GM21423 (cell line): ENCODE measurements around the gene CHFR.
"Not testable (repeated sequence)": the region's sequence is repeated elsewhere in the genome, so short reads cannot be mapped to it uniquely, and the experiment has no call there.

Experiments
- ATAC-seq: cut with Tn5 transposase; IDR thresholded peaks from one replicate; pipeline ENCODE4 v1.9.1; 2021; ENCODE audit warnings: mild to moderate bottlenecking, moderate library complexity; ENCODE audit not compliant: unreplicated experiment

The CHFR gene, protein sequence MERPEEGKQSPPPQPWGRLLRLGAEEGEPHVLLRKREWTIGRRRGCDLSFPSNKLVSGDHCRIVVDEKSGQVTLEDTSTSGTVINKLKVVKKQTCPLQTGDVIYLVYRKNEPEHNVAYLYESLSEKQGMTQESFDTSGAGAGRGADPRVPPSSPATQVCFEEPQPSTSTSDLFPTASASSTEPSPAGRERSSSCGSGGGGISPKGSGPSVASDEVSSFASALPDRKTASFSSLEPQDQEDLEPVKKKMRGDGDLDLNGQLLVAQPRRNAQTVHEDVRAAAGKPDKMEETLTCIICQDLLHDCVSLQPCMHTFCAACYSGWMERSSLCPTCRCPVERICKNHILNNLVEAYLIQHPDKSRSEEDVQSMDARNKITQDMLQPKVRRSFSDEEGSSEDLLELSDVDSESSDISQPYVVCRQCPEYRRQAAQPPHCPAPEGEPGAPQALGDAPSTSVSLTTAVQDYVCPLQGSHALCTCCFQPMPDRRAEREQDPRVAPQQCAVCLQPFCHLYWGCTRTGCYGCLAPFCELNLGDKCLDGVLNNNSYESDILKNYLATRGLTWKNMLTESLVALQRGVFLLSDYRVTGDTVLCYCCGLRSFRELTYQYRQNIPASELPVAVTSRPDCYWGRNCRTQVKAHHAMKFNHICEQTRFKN

DNA sequence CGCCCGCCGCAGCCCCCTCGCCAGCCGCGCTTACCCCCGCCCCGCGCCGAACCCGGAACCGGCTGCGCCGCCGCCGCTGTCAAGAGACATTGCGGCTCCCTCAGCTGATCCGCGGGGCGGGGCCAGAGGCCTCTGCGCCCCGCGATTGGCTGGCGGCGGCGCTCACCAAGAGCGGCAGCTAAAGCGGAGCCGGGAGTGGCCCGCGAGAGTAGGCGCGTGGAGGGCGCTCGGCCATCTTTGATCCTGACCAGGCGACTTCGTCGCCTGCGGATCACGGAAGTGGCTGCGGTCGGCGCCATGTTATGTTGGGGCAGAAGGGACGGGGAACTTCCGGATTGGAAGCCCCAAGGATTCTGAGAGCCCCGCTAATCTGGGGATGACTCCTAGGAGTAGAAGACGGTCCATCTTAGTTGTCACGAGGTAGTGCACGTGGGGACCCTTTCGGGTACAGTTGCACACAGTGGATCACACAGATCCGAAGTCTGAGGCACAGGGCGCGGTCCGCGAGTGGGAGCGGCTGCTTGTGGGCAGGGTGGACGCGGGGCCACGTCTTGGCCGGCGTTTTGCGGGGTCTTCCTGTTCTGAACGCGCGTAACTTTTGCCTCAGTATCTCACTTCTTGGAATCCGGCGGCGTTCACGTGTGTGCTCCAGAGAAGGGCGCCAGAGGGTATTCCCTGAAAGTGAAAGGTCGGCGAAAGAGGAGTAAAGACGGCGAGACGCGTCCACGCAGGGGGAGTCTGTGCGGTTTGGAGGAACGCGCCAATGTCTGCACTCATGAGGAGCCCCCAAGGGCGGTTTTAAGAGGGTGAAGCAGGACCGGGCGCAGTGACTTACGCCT lies at the start of gene CHFR:
Gene CHFR, minus strand, starts transcription at position 93 of the 839 bp plus-strand sequence. CDS start 277 bp downstream, outside the sequence.
- peak; percentile 97 for ATAC-seq

- not testable (repeated sequence) for ATAC-seq
These were observed 49.5 kb upstream of the CHFR start for GRCh38 chr12:132936921-132937320.

- ATAC-seq = no peak
These were observed 48.8 kb upstream of the CHFR start for GRCh38 chr12:132936163-132936562.

- ATAC-seq = no peak
These were observed 39.0 kb upstream of the CHFR start for GRCh38 chr12:132926415-132926833.

- no peak for ATAC-seq
These were observed 38.4 kb upstream of the CHFR start for GRCh38 chr12:132925597-132926414.

DNA sequence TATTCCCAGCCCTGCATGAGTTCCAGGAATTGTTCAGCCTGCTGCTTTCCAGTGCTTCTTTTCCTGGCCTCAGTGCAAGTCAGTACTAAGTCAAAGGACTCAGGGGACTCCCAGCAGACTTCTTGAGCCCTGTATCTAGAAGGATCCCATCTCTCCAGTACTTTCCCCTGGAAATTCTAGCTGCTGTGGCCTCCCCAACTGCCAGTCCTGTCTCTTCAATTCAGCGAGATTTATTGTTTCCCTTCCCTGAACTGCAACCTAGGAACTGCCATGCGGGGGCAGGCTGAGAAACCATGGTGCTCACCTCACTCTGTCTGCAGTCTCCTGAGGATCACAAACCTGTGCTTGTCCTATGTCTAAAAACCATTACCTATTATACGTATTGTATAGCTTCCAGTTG lies 37.0 kb upstream of the CHFR start:
- ATAC-seq = no peak

- ATAC-seq = no peak
These were observed 36.0 kb upstream of the CHFR start for GRCh38 chr12:132923356-132923909.

GRCh38 chr12:132922676-132923075 lies 35.3 kb upstream of the CHFR start:
- no peak for ATAC-seq

DNA sequence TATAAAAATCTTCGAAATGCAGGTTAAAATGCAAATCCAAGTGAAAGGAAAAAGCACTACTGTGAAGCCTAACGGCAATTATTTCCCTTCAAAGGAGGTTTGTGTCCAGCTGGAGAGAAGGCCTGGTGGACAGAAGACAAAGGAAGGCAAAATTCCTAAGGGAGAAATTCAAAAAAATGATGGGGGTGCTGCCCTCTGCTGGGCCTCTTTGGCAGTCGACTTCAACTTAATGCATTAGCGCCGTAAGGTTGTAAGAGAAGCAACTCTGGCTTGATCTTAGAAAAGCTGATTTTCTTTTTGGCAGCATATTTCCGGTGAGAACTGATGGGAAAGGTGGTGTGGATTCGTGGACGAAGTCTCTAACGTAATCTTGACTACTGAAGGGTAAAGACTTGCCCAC lies 34.3 kb upstream of the CHFR start:
- ATAC-seq = no peak

- ATAC-seq = no peak
These were observed 31.3 kb upstream of the CHFR start for GRCh38 chr12:132918680-132919079.

DNA sequence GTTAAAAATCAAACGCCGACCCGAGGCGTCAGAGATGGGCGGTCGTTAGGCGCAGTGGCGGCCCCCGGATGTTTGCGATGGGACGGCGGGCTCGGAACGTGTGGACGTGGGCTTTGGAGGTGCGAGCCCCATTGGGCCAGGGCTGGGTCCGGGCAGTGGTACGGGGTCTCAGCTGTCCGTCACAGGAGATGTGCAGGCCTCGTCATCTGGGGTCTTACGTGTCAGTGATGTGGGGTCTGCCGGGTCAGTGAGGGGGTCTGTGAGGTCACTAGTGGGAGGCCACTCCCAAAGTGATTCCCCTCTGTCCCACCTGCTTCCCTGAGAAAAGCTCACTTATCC lies 21.6 kb upstream of the CHFR start:
- ATAC-seq = no peak

DNA sequence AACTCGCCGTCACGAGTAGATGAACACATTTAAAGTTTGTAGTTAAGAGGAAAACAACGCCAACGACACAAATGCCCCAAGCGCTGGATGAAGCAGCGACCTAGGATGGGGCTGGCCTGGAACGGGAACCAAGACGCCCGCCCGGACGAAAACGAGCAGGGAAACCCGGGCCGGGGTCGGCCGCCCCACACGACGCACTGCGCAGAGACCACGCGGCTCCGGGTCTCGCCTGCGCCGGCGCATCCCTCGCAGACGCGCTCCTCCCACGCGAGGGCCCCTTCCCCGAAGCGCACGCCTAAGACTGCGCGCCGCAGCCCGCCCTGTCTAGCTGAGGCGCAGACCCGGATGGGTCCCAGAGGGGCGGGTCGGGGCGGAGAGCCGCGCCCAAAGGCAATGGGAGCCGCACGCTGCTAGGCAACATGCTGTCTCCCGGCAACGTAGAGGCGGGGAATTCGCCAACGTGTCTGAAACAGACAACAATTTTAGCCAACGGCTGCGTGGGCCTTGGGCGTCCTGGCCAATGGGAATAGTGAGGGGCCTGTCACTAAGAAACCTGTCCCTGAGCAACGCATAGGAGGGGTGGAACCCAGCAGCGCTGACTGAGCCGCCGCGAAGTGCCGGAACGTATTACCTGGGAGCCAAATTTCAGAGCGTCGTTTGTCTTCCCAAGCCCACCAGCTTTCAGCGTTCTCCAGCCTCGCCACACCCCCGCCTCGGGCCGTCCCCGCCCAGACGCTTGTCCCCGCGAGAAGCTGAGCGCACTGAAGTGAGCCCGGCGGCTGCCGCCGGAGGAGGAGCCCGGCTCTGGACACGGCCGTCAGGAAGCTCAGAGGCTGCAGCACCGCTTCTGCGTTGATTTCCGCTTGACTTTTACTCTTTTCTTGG lies 21.0 kb upstream of the CHFR start:
- ATAC-seq = peak; percentile 92

- not testable (repeated sequence) for ATAC-seq
These were observed 20.4 kb upstream of the CHFR start for GRCh38 chr12:132907789-132908144.

- no peak for ATAC-seq
These were observed 19.8 kb upstream of the CHFR start for GRCh38 chr12:132907216-132907615.

GRCh38 chr12:132904718-132905328 lies 17.4 kb upstream of the CHFR start:
- ATAC-seq = no peak

DNA sequence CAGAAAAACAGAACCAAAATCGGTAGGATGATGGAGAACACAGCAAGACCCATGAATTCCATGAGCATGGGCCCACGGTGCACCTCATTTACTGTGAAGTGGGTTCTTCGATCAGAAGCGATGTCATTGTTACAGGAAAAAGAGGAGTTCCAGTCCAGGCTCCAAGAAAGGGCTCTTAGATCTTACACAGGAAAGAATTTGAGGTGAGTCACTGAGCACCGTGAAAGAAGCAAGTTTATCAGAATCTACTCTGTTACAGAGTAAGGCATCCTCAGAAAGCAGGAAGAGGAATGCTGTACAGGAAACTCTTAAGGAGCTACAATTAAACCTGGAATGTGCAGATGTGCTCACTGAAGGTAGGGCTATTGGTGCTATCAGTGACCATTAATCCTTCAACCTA lies 11.6 kb upstream of the CHFR start:
- ATAC-seq = no peak

DNA sequence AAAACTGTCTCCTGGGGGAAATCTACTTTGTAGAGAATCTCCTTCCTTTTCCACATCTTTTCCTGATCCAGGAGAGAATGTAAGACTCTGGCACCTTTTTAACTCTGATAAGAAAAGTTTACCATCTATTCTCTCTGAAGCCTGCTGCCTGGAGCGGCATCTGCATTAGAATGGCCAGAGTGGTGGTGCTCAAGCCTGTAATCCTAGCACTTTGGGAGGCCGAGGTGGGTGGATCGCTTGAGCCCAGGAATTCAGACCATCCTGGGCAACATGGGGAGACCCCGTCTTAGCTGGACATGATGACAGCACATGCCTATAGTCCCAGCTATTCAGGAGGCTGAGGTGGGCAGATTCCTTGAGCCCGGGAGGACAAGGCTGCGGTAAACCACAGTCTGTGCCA lies 1.4 kb upstream of the CHFR start:
- no peak for ATAC-seq

DNA sequence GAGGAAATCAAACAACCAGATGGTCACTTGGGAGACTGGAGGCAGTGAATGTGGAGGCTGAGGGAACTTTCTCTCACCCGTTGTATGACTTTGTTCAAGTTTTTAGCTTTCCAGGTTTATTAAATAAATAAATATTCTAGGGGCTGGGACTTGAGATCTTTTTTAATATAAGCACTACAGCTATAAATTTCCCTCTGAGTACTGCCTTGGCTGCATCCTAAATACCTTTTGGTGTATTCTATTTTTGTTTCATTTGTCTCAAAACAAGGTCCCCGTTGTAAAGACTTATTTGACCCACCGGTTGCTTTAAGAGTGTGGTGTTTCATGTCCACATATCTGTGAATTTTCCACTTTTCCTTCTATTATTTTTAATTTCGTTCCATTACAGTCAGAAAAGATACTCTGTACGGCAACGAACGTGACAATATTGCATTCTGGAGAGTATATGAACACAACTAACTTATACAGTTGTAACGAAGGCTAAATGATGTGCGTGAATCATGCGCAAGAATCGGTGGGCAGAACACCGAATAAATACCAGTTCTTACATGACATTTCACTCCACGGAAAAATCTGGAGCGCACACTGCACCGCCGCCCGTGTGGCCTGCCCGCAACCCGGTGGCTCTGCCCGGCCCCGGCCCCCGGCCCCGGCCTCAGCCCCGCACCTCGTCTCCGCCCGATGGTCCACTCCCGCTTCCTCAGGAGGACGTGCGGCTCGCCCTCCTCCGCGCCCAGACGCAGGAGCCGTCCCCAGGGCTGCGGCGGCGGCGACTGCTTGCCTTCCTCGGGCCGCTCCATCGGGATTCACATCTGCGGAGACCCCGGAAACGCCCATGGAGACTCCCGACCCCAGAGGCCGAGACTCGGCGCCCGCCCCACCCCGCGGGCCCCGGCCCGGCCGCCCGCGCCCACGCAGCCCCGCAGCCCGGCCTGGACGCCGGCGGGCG lies 602 bp downstream of the CHFR start:
- ATAC-seq = peak; percentile 24
